B cell (primary cell): Measurements from ENCODE around the gene IFNA2.

ENCODE experiments used
- EZH2 ChIP-seq: IDR thresholded peaks from 2 replicates; pipeline ENCODE4 v1.6.1; 2012; ENCODE audit warnings: borderline replicate concordance, low read depth, mild to moderate bottlenecking, moderate library complexity, low read length; ENCODE audit not compliant: insufficient read depth, poor library complexity, severe bottlenecking
- TF ChIP-seq, protein P1 (sequence below): fragments of 200-600 bp; IDR thresholded peaks from one replicate; pipeline ENCODE4 v1.8.0; 2022; ENCODE audit warnings: antibody characterized with exemption, mild to moderate bottlenecking

DNA sequence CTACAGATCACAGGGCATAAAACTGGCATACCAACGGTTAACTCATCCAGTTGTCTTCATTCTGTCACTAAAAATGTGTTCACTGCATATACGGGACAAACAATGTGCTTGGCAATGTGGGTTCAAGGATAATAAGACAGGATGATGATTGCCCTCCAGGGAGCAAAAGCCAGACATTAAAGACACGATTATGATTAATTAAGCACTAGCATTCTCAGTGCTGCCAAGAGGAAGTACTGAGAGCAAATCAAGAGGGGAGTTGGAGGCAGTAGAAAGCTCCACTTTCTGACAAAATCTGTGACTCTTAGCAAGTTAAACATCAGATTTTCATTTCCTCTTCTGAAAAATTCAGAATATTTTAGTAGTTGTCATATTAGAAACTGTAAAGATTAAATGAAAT, 14.8 kb upstream of the IFNA2 start:
- TF ChIP-seq, protein P1, sequence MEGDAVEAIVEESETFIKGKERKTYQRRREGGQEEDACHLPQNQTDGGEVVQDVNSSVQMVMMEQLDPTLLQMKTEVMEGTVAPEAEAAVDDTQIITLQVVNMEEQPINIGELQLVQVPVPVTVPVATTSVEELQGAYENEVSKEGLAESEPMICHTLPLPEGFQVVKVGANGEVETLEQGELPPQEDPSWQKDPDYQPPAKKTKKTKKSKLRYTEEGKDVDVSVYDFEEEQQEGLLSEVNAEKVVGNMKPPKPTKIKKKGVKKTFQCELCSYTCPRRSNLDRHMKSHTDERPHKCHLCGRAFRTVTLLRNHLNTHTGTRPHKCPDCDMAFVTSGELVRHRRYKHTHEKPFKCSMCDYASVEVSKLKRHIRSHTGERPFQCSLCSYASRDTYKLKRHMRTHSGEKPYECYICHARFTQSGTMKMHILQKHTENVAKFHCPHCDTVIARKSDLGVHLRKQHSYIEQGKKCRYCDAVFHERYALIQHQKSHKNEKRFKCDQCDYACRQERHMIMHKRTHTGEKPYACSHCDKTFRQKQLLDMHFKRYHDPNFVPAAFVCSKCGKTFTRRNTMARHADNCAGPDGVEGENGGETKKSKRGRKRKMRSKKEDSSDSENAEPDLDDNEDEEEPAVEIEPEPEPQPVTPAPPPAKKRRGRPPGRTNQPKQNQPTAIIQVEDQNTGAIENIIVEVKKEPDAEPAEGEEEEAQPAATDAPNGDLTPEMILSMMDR, result no peak
- no peak for TF ChIP-seq EZH2
